Dedifferentiated amniotic fluid mesenchymal stem cell (primary cell): ENCODE data around the gene SEL1L3.
A peak's percentile ranks its signal among the peaks of the same experiment; 100 is the strongest.

ENCODE experiments used
- DNase-seq: peaks from one replicate; pipeline ENCODE4 v3.0.0-alpha.2; 2016; ENCODE audit errors: extremely low spot score

Gene SEL1L3

DNA sequence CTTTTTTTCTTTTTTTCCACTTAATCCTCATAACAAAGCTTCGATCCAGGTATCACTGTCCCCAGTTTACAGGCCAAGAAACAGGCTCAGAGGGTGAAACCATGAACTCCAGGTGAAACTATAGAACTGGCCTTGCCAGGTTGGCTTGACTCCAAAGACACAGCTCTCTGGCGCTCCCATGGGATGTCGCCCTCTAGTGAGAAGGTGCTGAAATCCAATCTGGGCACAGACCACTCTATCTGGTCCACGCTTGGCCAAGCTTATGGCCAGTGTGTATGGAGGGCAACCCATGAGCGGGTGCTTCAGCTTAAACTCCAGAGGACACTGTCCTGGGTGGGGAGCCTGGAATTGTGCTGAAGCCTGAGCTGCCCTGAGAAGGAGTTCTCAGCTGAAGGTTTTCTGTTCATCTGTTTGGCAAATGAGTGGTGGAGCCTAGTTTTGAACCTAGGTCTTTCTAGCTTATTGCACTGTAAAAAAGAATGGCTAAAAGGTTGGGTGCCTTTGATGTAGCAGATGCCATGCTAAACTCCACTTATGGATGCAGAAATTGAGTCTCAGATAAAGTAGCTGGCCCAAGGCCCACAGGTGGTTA, 70.5 kb downstream of the SEL1L3 start:
- DNase-seq: no peak

DNA sequence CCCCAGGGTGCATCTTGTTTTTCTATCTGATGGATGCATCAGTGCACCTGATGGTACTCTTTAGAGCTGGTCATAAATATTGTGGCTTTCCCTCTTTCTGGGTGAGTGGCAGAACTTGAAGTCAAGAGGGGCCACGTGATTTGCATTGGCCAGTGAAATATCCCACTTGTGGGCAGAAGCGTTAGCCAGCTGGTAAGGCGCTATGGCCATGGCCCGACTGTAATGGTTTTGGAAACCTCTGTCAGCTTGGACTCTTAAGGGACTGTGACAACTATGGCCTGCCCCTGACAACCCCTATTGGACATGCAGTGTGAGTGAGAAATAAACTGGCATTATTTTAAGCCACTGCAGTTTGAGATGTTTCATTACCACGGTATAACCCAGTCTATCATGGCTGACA, 72.8 kb downstream of the SEL1L3 start:
- no peak for DNase-seq

DNA sequence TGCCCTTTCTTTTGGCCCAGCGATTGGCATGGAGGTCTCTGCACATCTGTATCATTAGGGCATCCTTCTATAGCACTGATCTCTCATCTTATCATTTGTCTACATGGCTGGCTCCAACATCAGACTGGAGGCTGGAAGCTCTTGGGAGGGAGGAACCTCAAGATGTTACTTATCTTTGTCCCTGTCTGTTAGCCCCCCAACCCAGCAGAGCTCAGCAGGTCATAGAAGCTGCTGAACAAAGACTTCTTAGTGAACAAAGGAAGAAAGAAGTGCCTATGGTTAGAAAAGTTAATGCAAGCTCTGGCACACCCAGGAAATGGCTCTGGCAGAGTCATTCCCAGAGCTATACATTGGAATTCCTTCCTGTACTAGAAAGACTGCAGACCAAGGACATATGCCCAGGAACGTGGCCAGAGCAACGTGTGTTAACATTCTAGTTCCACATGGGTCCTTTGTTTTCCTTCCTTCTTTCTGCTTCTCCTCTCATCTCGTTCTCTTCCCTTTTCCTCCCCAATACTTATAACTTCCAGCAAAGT, 74.0 kb downstream of the SEL1L3 start:
- no peak for DNase-seq

DNA sequence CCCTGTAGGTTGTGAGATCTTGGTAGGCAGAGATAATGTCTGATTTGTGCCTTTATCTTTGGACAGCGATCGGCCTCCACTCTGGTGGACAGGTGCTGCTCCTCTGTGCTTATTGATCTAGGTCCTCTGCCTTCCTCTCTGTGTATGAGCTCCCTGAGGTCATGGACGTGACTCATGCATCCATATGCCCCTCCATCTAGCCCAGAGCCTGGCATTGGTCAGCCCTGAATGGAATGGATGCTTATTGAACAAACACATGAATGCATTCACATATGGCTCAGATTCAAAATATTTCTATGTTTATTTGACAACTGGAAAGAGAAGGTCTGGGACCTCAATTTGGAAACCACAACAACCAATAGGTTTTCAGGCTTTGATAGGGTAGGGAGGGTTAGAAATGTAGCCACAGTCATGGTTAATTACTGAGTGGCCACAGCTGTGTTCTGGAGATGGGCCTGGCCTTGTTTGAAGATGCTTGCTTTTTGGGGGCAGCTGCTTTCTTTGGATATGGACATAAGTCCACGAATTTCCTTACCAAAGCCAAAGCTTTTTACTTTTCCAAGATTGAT, 76.2 kb downstream of the SEL1L3 start:
- no peak for DNase-seq

DNA sequence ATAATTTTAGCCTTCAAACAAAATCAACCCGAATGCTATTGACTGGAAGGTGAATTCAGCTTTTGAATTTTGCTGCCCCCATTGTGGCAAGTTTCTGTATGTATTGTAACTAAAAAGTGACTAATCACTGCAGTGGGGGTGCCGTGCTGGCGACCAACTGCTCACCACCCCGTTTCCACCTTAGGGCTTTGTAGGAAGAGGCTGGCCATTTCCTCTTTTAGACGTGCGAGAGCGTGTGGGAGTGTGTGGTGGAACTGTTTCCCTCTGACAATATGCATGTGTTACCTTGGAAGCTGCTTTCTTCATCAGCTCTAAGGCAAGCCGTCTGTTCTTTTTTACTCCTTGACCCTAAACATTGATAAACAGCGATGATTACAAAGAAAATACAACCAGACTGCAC, 78.8 kb downstream of the SEL1L3 start:
- no peak for DNase-seq

DNA sequence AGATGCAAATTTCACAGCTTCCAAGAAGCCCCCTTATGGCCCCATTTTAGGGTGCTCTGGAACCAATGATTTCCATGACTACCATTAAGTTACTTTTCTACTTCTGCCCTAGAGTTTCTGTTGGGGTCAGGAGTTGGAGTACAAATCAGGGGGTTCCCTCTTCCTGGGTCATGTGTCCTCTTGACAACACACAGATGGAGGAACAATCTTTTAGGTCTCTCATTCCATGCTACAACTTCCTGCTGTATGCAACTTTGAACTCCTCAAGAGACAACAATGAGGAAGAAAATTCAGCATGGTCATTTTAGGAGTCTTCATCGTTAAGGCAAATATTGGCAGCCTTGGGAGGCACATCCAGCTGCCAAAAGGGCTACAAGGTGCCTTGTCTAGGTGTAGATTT, 79.7 kb downstream of the SEL1L3 start:
- no peak for DNase-seq

DNA sequence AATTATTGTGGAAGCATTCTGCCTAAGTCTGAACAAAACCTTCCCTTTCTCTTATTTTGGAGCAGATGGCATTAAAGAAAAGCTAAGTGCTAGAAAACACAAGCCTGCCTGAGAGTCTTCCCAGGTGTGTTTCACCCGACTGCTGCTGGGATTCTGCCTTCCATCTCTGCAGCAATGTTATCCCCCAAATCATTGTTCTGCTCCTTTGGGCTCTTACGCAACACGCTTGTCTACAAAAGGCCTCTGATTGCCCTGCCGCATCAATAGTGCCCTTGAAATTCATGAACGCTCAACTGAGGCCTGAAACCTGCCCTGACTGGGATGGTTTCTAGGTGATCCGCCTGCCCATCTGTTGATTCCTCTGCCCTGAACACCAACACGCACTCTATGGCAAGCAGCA, 80.3 kb downstream of the SEL1L3 start:
- DNase-seq: no peak

DNA sequence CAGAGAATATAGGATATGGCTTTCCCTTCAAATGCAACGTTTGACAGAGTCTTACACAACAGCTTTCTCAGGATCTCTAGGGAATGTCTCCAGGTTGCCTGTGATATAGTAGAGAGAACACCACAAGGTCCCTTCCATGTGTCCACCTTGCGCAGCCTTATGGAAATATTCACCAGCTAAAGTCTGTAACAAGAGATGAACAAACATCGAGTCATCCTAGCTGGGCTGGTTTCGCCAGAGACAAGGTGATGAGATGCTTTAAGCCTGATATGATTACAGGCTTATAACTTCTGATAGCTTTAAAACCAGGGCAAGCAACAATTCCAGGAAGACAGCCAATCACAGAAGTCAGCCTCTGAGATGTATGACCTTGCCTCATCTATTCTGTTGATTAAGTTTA, 83.8 kb downstream of the SEL1L3 start:
- no peak for DNase-seq

DNA sequence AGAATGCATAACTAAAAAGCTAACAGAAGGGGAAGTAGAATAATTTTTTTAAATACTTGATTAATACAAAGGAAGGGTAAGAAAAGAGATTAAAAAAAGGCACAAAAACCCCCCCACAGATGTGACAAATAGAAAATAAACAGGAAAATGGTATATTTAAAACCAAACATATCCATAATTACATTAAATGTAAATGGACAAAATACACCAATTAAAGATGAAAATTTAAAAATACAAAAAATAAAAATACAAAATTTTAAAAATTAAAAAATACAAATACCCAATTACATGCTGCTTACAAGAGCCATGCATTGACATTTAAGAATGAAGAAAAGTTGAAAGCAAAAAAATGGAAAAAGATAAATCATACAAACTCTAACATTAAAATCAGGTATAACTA, 86.0 kb downstream of the SEL1L3 start:
- no peak for DNase-seq

DNA sequence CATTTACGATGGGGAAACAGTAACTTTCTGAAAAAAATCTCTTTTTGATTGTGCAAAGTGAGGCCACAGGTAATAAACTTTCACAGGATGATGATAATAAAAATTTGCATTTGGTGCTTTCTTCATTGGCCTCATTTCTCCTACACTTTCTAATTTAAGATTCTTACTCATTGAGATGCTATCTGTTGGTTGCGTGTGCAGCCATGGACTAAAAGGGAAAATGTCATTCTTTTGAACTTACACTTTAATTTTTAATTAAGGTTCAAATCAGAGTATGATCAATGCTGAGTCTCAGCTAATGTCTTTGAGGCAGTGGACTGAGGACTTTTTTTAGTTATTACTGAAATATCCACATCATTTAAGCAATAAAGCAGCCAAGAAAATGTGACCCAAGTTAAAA, 87.6 kb downstream of the SEL1L3 start:
- no peak for DNase-seq

DNA sequence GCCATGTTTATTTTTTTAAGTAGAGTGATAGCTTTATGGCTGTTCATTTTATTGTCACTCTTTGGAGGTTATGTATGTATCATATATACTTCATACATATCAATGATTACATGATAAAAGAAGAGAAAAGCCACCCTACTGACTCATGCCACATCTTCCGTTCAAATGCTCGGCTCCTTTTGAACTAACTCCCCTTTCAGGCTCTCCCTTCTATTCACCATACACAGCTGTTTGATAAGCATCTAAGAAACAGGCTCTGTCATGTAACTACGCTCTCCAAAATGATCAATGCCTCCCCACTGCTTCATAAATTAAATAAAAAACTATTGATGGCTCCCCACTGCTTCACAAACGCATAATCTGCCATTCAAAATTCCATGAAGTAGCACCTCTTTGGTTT, 89.4 kb downstream of the SEL1L3 start:
- DNase-seq: no peak

DNA sequence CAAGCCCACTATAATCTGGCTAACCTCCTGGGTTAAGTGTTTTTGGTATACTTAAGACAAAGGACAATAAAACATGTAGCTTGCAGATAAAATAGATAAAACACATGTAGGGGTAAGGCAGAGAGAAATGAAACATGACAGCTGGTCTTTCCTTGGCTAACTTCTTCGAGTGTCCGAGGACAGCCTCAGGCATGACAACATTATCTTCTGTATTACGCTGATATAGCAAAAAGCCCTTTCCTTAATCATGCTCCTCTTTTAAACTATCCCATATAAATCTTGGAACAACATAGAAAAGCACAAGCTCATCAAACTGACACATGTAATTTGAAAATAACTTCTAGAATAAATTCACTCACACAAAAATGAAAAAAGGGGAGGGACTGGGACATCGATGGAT, 91.1 kb downstream of the SEL1L3 start:
- DNase-seq: no peak

DNA sequence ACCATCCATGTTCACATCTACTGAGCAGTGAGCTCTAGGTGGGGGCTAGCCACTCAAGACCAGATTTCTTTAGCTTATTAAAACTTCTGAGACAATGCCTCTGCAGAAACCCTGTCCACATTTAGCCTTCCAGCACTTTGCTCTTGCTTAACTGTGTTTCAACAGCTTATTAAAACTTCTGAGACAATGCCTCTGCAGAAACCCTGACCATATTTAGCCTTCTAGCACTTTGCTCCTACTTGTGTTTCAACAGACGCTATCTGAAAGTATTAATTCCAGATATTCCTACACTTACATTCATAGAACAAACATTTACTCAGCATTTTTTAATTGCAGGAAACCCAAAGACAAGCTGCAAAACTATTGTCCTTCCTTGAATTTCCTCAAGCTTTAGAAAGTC, 91.9 kb downstream of the SEL1L3 start:
- no peak for DNase-seq

DNA sequence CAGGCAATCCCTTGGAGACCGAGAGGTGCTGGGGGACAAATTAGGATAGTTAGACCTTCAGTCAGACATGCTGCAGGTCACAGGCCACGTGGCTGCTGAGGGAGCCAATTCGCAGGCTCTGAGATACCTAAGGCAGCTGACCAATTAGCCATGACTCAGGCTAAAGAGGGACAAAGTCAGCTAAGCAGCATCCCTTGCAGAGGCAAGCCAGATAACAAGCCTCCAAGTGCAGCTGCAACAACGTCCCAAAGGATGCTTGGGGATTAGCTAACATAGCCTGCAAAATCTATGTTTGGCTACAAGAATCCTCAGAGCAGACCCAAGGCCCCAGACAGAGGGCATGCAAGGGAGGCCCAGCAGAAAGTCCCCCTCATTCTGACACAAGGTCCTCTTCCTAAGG, 93.5 kb downstream of the SEL1L3 start:
- no peak for DNase-seq

DNA sequence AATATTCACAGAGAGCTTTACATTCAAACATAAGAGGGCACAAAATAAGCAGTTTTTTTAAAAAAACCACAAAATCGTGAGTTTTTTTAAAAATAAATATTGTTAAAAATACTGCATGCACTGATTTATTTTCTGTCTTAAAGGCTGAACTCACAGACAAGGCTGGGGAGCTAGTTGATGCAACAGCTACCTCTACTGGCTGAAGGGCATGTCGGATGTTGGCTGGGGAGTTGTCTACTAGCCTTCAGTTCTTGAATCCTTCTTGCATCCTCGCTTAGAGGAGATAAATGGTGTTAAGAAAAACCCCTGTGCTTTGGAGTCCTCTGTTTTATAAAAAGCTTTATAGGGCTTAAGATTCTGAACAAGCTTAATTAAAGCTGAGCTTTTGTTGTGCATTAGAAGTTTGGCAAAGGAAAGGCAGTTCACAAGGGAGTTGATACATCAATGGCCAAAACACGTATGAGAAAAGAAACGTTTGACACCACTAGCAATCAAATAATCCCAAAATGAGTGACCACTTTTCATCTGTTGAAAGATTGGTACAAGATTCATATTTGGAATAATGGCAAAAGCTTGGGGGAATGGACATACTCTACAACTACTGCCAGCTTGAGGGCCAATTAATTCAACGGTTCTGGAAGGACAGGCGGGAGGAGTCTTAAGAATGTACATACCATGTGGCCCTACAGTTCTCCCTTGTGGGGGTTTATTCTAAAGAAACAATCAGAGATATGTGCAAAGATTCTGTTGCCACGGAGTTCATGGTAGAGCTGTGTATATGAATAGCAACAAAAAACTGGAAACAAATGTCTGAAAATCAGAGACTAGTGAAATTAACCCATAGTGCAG, 94.7 kb downstream of the SEL1L3 start:
- peak; percentile 66 for DNase-seq

DNA sequence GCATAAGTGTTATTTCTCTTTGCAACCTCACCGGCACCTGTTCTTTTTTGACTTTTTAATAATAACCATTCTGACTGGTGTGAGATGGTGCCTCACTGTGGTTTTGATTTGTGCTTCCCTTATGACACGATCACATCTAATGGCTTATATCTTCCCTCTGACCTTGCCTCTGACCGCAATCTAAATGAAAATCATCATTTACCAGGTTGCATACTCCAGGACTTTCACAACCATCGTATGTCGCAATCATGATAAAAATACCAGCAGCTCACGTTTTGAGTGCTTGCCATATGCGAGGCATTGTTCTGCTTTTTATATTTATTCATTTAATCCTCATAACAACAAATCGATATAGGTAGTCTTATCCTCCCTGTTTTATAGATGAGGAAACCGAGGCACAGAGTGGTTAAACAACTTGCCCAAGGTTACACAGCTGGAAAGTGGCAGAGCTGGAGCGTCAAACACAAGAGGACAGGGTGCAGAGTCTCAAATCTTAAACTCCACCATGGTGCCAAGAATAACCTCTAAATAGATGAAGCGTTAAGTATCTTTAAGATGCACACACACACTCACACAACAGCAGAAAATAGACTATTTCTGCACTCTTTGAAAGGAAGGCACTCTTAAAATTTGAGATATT, 102.2 kb downstream of the SEL1L3 start:
- DNase-seq: no peak

DNA sequence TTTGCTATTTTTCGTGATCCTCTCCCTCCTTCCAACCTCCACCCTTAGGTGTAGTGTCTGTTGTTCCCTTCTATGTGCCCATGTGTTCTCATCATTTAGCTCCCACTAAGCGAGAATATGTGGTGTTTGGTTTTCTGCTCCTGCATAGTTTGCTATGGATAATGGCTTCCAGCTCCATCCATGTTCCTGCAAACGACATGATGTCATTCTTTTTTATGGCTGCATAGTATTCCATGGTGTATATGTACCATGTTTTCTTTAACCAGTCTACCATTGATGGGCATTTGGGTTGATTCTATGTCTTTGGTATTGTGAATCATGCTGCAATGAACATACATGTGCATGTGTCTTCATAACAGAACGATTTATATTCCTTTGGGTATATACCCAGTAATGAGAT, 102.7 kb downstream of the SEL1L3 start:
- no peak for DNase-seq

DNA sequence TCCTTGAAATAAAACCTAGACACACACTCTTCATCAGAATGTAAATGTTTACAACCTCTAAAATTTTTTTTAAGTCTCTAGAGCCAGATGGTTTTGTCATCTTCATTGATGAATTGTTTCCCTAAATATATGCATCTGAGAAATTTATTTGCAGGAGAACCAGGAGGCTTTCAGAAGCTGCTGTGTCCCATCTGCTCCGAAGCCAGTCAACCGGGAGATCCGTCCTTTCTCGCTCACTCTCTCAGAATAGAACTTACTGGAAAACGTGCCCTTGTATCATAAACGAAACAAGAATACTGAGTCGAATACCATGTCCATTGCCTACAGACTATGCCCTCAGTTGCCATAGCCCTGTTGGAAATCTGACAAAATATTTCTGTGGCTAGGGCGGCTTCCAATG, 103.7 kb downstream of the SEL1L3 start:
- no peak for DNase-seq

DNA sequence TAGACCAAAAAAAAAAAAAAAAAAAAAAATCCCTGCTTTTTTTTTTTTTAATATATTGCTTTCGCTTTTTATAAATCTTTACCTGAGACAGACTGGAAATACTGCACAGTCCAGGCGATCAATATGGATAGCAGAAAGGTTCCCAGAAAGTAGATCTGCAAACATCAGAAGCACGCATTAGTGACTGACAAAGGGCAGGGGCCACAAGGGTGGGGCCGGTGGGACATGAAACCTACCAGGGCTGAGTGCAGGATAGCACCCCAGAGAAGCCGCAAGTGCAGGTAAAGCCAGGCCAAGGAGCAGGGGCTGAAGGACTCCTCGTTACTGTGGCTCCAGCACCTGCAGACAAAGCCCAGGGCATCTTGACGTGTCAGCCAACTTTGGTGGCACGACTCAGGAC, 105.3 kb downstream of the SEL1L3 start:
- no peak for DNase-seq

DNA sequence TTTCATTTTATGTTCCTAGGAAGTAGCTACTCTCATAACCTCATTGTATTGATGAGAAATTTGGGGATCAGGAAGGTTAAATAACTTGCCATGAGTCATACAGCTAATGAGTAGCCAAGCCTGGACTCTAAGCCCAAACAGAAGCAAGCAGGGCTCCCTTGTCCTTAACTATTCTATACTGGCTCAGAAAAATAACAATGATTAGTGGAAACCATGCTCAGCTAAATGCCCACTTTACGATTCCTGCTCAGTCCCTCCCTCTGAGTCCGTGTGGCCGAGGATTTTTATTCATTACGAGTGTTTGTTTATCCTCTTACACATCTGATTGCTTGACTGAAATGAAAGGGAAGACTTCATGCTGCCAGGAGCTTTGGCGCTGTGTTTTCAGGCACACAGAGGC, 106.3 kb downstream of the SEL1L3 start:
- no peak for DNase-seq

DNA sequence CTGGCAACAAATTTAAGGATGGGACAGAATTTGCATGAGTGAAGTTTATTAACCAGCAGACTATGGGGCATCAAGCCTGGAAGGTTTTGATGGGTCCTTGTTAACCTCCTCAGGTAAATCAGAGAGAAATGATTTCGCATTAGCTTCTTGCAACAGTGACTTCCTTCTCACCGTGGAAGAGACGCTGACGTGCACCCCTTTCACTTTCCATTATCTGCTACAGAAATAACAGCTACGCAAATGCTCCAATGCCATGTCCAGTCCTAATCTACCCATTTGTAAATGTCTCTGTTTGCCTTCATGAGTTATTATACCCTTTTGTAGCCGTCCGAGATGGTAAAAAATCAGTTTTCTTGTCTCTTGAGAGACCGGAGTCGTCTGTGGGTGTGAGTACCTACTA, 106.9 kb downstream of the SEL1L3 start:
- DNase-seq: no peak

DNA sequence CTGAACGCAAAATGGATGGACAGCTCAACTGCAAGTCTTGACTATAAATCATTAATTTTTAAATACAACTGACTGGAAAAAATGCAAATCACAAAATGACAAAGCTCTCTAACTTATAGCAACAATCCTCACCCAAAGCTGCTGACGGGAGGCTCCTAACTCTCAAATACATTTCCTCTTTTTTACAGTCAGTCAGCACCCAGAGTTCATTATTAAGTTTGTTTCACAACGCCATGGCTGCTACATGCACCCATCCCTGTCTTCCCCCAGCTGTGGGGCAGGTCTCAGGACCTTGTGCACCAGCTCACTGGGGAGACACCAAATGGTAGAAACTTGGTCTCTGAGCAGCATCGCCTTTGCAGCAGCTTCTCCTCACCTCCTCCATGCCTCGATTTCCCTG, 109.5 kb downstream of the SEL1L3 start:
- DNase-seq: no peak

DNA sequence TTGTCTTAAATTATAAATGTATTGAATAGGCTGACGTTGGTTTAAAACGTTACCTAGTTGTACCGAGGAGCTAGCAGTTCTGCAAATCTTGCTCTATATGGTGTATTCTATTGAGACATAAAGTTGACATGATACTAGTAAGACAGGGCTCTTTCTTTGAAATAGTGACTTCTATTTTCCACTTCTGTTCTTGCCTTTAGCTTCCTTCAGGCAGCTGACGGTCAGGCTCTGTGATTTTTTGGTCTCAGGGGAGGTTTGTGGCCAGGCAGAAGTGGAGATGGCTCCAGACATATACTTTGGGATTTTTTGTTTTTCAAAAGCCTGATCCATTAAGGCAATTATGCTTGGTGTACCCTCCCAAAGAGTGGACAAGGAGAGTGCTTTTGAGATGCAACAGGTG, 111.9 kb downstream of the SEL1L3 start:
- no peak for DNase-seq
